AG08395 (cell line): ENCODE data around the gene GNG13.
A peak's percentile ranks its signal among the peaks of the same experiment; 100 is the strongest.
"Not testable (repeated sequence)": the region's sequence is repeated elsewhere in the genome, so short reads cannot be mapped to it uniquely, and the experiment has no call there.

Experiments used
- DNase-seq: peaks from one replicate; pipeline ENCODE4 v3.0.0; 2012; ENCODE audit warnings: mixed read lengths, low spot score

The GNG13 gene, protein sequence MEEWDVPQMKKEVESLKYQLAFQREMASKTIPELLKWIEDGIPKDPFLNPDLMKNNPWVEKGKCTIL

GRCh38 chr16:799948-800833 lies at the start of gene GNG13:
GNG13 (minus strand) TSS chr16:800734; CDS start chr16:799077, 1,657 bp downstream.
- no peak for DNase-seq

GRCh38 chr16:848510-849253 lies 48.1 kb upstream of the GNG13 start:
- no peak for DNase-seq

GRCh38 chr16:847681-848445 lies 47.3 kb upstream of the GNG13 start:
- no peak for DNase-seq

DNA sequence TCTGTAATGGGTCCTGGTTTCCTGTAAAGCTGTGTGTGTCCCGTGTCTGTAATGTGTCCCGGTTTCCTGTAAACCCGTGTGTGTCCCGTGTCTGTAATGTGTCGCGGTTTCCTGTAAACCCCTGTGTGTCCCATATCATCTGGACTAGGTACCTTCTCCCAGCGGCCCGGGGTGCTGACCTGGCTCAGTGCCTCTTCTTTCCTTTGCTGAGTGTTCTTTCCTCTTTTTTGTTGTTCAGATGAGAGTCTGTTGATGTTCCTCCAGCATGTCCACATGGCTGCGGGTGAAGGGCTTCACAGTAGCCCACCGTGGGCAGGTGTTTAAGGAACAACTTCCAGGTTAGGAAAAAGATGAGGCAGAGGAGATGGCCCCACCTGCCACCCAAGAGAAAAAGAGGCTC lies 46.6 kb upstream of the GNG13 start:
- no peak for DNase-seq

DNA sequence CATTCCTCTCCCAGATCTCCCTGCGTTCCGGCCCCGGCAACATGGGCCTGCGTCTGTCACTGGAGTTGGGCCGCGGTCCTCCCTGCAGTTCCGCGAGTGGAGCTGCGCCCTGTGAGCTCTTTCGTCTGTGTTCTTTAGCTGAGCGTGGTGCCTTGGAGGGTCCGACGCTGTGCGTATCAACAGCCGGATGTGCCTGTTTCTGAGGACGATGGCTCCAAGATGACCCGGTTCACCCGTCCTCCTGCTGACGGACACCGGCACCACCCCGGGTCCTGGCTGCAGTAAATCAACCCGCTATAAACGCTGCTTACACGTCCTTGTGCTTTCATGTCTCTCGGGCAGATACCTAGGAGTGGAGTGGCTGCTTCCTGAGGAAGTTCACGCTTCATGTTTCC lies 44.8 kb upstream of the GNG13 start:
- DNase-seq: no peak

DNA sequence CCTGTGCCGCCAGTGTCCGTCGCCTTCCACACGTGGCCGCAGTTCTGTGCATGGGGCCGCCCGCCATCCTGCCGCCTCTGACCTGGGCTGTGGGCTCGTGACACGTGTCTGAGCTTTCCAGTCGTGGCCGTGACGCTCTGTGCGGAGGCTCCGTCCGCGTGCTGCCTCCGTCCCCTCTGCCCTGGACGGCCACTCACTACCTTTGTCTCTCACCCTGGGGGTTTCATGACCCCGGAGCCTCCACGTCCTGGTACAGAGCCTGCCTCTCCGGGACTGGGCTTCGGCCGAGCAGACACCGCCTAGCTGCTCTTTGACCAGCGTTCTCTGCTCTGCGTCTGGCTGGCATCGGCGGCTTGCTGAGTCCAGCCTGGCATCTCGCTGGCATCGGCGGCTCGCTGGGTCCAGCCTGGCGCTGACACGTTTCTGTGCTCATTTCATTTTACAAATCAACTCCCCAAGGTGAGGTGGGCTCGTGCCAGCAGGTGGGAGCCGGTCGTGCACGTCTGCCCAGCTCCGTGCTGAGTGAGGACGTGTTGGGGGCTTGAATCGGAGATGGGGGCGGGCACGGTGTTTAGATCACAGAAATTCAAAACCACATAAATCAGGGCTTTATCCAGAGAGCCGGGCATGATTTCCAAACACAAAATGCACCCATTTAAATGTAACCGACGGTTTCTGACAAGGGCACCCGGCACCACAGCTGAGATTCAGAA lies 44.3 kb upstream of the GNG13 start:
- DNase-seq: no peak

GRCh38 chr16:843771-844170 lies 43.2 kb upstream of the GNG13 start:
- DNase-seq: no peak

- no peak for DNase-seq
These were observed 42.4 kb upstream of the GNG13 start for GRCh38 chr16:842711-843560.

DNA sequence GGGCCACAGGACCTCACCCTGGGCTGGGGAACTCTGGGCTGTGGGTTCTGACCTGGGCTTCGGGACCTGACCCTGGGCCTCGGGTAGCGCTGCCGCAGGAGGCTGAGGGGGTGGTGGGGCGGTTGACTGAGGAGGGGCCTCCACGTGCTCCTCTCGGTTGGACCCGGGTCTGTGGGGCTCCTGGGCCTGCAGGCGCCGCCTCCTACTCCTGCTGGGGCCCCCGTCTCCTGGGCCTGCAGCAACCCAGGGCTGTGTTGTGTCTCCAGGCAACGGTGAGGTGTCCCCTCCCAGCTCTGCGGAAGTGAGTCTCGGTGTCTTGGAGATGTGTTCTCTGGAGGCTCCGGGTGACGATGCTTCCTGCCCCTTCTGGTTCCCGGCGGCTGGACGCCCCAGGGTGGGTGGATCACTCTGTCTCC lies 41.5 kb upstream of the GNG13 start:
- peak; percentile 43 for DNase-seq

DNA sequence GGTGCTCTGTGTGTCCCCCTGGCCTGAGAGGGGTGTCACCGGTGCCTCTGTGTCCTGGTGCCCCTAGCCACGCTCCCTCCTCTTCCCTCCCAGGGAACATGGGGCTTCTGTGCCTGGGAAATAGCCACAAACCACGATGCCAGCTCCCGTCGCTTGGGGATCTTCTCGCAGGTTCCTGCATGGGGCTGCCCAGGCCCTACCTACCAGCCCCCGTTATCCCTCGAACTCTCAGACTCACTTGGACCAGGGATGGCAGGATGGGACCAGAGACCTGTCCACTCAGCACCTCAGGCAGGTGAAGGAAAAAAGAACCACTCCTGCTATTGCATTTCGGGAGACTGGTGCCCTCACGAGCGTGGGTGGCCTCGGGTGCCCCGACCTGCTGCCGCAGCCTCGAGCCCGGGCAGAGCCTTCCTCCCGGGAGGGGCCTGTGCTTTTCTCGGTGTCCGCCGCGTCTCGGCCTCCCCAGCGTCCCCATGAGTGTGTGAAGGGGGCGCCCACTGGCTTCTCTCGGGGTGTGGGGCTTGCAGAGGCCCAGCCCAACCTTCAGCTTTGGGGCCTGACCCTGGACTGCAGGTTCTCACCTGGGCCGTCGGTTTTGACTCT lies 41.0 kb upstream of the GNG13 start:
- no peak for DNase-seq

- no peak for DNase-seq
These were observed 40.3 kb upstream of the GNG13 start for GRCh38 chr16:840561-841454.

DNA sequence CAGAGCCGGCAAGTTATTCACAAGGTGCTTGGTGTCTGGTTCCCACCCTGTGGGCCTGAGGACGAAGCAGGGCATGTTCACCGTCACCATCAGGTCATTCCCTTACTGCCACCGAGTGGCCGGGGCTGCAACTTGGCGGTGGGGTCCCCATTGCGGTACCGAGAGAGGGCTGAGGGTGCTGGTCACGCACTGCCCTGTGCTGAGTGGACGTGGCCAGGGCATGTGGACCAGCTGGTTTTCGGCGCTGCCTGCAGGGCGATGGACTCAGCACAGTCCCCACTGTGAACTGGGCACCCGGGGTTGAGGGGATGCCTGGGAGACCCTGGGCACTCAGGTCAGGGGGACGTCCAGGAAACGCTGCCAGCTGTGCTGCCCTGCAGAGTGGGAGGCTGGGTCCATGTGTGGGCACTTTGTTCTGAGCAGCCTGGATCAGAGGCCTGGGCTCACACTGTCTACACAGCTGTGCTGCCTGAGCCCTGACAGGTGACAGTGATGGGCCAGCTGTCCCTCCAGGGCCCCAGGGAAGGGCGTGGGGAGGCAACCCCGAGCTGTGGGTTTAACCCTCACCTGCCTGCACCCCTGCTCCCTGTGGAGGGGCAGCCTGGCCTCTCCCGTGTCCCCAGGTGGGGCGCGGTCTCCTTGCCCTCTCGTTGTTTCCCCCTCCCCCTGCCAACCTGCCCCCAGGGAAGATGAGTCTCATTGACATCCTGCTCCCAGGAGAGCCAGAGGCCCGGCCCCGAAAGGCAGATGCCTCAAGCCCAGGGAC lies 39.3 kb upstream of the GNG13 start:
- no peak for DNase-seq

- no peak for DNase-seq
These were observed 38.2 kb upstream of the GNG13 start for GRCh38 chr16:838741-839140.

- DNase-seq: not testable (repeated sequence)
These were observed 36.3 kb upstream of the GNG13 start for GRCh38 chr16:836822-837221.

- no peak for DNase-seq
These were observed 35.7 kb upstream of the GNG13 start for GRCh38 chr16:836221-836620.

DNA sequence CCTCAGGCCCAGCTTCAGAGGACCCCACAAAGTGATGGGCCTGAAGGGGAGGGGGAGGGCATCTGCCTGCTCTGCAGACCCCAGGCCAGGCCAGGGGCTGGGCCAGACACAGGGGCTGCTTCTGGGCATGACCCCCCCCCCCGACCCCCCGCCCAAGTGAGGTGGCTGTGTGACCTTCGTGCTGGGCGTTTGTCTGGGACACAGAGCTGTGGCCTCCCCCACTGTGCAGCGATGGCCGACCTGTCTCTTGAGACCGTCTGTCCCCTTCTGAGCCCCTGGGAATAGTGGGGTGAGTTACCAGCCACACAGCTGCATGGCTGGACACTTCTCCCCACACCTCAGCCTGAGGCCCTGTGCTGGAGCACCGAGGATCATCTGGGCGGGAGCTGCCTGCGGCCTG lies 34.8 kb upstream of the GNG13 start:
- no peak for DNase-seq

GRCh38 chr16:833411-833810 lies 32.9 kb upstream of the GNG13 start:
- DNase-seq: no peak

DNA sequence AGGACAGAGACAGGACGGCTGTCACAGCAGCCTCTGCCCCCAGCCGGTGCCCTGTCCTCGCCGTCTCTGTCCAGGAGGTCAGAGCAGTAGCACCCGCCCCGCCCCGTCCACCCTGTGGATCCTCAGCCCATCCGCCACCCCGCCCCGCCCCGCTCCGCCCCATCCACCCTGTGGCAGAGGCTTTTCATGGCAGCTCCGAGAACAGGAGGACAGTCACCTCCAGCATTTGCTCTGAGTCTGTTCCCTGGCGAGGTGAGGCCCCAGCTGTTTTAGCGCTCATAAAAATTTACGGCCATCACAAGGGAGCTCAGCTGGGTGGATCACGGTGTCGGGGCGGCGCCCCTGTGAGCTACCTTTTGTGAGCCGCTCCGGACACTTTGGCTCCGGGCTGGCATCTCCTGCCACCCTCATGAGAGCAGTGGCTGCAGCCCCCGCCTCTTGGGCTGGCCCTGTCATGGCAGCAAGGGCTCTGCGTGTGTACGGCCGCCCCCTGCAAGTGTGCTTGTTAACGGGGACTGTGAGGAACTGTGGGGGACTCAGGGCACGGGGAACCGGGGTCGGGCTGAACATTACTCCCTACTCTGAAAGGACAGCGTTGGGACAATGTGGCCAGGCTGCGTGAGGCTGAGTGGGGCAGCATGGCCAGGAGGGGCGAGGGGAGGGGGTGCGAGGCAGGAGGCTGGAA lies 32.3 kb upstream of the GNG13 start:
- no peak for DNase-seq
